ENCODE measurements around the gene PAH. TPM values are rescaled to one million over a fixed set of nuclear protein-coding genes. Genes with fewer than 3 reads are reported as not detected.

Gene PAH
- total and polyA plus RNA-seq, 2 of the 8 experiments (the other 6 are each of a cell fraction or from before 2014, with no cell fraction given): 3.9 to 9.0 TPM

DNA sequence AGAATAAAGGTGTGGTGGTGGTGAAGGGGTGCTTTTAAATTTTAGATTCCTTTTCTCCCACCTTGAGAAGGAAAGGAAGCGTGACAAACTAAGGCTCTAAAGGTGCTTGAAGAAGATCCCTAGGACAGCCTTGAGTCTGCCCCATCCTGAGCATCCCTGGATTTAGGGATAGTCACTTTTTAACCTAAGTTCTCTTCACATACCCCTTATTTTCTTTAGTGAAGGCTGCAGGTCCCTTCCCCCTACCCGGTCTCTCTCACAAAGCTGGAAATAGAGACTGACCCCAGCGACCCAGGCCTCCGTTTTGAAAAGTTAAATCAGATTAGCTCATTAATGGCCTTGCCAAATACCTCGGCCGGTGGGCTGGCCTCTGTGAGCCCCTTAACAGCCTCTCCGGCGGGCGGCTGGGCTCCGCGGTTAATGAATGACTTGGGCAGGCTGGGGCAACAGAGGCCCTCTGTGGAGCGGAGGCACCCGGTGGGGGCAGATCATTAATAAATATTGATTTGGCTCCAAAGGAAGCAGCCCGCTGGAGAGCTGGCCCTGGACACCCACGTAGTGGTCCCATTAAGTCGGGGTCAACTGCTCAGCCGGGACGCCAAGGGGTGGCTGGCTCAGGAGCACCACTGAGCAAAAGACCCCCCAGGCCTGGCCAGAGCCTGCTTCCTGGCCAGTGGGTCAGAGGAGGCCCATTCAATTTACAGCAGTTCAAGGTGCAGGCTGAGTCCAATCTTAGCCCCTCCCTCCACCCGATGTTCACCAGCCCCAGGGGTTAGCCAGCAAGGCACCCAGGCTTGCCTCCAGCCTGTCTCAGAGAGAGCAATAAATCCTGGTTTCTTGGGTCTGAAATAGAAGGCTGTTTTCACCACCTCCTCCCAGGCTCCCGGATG lies 31.8 kb downstream of the PAH start:
- Histone ChIP-seq H4K20me1 (replicated peaks in 1 of 2; ENCODE audit: control insufficient read depth in 1 of 2, insufficient read depth in 2 of 2, low read length in 2 of 2) (no peaks in the 10 kb centered on the region), H3K14ac (ENCODE audit: insufficient read length) (no peak overlapping the region), H2BK120ac (replicated peaks; ENCODE audit: low read depth, low read length) (no peak overlapping the region), H3K23ac (ENCODE audit: insufficient read length) (no peak overlapping the region), H3K79me1 (ENCODE audit: low read depth, low read length) (no peaks in the 10 kb centered on the region), H3K27ac (ENCODE audit: low read depth, low read length) (no peak overlapping the region), H4K5ac (ENCODE audit: insufficient read length, low read depth, low read length) (no peak overlapping the region), H3K9me3 (ENCODE audit: insufficient read depth in 2 of 2, low read depth in 1 of 2, low read length in 1 of 2) (no peaks in the 10 kb centered on the region), H3K4me2 (ENCODE audit: insufficient read depth in 1 of 2, low read depth in 2 of 2, low read length in 2 of 2) (no peak overlapping the region), H3K27me3 (replicated peaks in 1 of 4; ENCODE audit: control insufficient read depth in 3 of 4, extremely low read depth in 1 of 4, insufficient read depth in 3 of 4, low read length in 3 of 4) (no peaks in the 10 kb centered on the region; a peak in 1 of 7 replicates), H2BK20ac (ENCODE audit: low read length) (no peak overlapping the region), H2AFZ (ENCODE audit: low read length) (no peak overlapping the region), H3K9ac (replicated peaks in 1 of 4; ENCODE audit: extremely low read depth in 1 of 4, low read depth in 3 of 4, low read length in 3 of 4) (no peak overlapping the region), H3K18ac (ENCODE audit: extremely low read depth, low read length) (no peak overlapping the region), H2AK5ac (ENCODE audit: low read depth, low read length) (no peak overlapping the region), H4K8ac (ENCODE audit: extremely low read depth, insufficient read depth, low read length) (no peak overlapping the region), H2BK12ac (ENCODE audit: low read depth, low read length) (no peak overlapping the region), H3K36me3 (ENCODE audit: control insufficient read depth in 2 of 4, insufficient read depth in 4 of 4, low read length in 3 of 4) (no peaks in the 10 kb centered on the region), H3K23me2 (ENCODE audit: low read depth, low read length) (no peaks in the 10 kb centered on the region; the same call in 1 of the 2 replicates), H3K4me1 (replicated peaks in 1 of 4; ENCODE audit: control insufficient read depth in 3 of 4, insufficient read depth in 4 of 4, low read length in 3 of 4) (peaks cover 0 to 6% (median 5%) of the 10 kb centered on the region in 4 experiments; a peak in 4 of 7 replicates), H4K91ac (replicated peaks; ENCODE audit: insufficient read length, low read length) (no peak overlapping the region), H3K4ac (replicated peaks; ENCODE audit: insufficient read length, low read depth, low read length) (no peak overlapping the region), H2BK5ac (ENCODE audit: low read depth, low read length) (no peak overlapping the region), H2BK15ac (ENCODE audit: low read length) (no peak overlapping the region), H3K56ac (replicated peaks; ENCODE audit: insufficient read length, low read depth, low read length) (no peak overlapping the region), H3K4me3 (ENCODE audit: extremely low read depth in 1 of 4, insufficient read depth in 2 of 4, low read depth in 3 of 4, low read length in 4 of 4) (no peak overlapping the region), H3K79me2 (ENCODE audit: control insufficient read depth in 1 of 2, insufficient read depth in 2 of 2, low read length in 2 of 2) (no peaks in the 10 kb centered on the region)
- no peak for FAIRE-seq
- 93% methylated on average over 19 of the region's 20 CpGs; no CpG with 5 or more reads in 1 of the 2 experiments for WGBS, 2 experiments (ENCODE audit: extremely low coverage in 1 of 2, insufficient coverage in 1 of 2, insufficient read length in 1 of 2, insufficient replicate concordance in 2 of 2, low coverage in 1 of 2, low lambda C conversion rate in 2 of 2, missing lambda C conversion rate in 1 of 2)
- POLR2A ChIA-PET (ENCODE audit: partially characterized antibody): no interaction called here
- DNase-seq (ENCODE audit: low read depth in 1 of 2, low spot score in 2 of 2): no peak
- CTCF ChIA-PET (ENCODE audit: partially characterized antibody): interaction anchor here (0.7 to 2.4 kb wide), 9 partner anchors 26 to 747 kb away, joined by 3 to 10 read pairs (median 5); no protein-coding TSS in a partner anchor
- no peak for TF ChIP-seq SIX5 (IDR thresholded peaks at IDR 0.05; ENCODE audit: low read depth, low read length)
- no peak for TF ChIP-seq SIN3A (conservative IDR thresholded peaks at IDR 0.05 in 1 of 2, IDR thresholded peaks at IDR 0.05 in 1 of 2; ENCODE audit: low read depth in 1 of 2, low read length in 2 of 2)
- no peak for TF ChIP-seq RNF2 (IDR thresholded peaks at IDR 0.05; ENCODE audit: borderline replicate concordance, low read depth, low read length, missing control alignments, poor library complexity, severe bottlenecking)
- no peak for TF ChIP-seq NANOG (IDR thresholded peaks at IDR 0.05; ENCODE audit: insufficient read depth, low read depth, low read length, poor library complexity, severe bottlenecking)
- TF ChIP-seq TBP (IDR thresholded peaks at IDR 0.05; ENCODE audit: low read depth, low read length): no peak
- no peak for TF ChIP-seq CBX8 (IDR thresholded peaks at IDR 0.05; ENCODE audit: borderline replicate concordance, low read depth, low read length)
- no peak for TF ChIP-seq CHD2 (IDR thresholded peaks at IDR 0.05; ENCODE audit: low read length)
- no peak for TF ChIP-seq POLR2AphosphoS5 (IDR thresholded peaks at IDR 0.05; ENCODE audit: low read depth, low read length)
- TF ChIP-seq KDM5A (IDR thresholded peaks at IDR 0.05; ENCODE audit: low read length): no peak
- TF ChIP-seq KDM1A (IDR thresholded peaks at IDR 0.05; ENCODE audit: borderline replicate concordance, low read length): no peak
- no peak for TF ChIP-seq FOSL1 (IDR thresholded peaks at IDR 0.05; ENCODE audit: insufficient read depth, low read depth, low read length)
- no peak for TF ChIP-seq ASH2L (IDR thresholded peaks at IDR 0.05; ENCODE audit: low read length)

All from H1 (cell line).